Retinal pigment epithelial cell (primary cell): ENCODE measurements around the gene BIN1.

ENCODE experiments used
- DNase-seq: peaks from one replicate; pipeline ENCODE4 v3.0.0-alpha.2; 2010; ENCODE audit warnings: low read depth
- H3K4me3 ChIP-seq: 2 replicates; pipeline ENCODE4 v1.5.1; 2011; ENCODE audit warnings: mild to moderate bottlenecking, low read length, control low read depth, moderate library complexity
- TF ChIP-seq, protein P1 (sequence below): conservative IDR thresholded peaks from 2 replicates; pipeline ENCODE4 v1.5.1; 2011; ENCODE audit warnings: low read depth, low read length, control low read depth, inconsistent platforms

The BIN1 gene

DNA sequence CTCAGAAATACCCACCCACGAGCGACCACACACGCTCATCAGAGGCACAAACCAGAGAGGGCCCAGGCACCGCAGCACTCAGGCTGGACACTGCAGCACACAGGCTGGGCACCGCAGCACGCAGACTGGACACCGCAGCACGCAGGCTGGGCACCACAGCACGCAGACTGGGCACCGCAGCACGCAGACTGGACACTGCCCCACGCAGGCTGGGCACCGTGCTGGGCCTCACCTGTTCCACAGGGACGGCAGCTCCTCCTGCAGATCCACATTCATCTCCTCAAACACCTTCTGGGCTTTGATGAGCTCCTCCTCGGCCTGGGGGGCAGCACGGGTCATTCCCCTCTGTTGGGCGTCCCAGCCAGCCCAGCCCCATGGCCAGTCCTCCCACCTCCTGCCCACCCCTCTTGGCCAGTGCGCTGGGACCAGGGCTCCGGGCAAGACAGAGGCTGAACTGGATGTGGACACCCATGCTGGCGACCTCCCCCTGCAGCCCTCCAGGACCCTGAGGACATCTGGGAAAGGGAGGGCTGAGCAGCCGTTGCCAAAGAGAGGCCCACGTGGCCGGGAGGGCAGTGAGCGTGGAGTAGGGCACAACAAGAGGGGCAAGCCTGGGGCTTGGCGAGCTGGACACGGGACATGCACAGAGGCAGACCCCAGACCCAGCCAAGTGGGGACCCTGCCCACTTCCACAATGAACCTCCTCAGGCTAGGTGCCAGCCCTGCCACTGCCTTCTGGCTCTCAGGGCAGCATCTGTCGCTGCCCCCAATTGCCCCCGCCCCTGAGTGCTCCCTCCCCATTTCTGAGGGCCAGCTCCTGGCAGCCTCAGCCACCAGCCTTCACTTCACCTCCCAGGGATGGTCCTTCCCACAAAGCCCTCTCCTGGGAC is 43.0 kb downstream of the BIN1 start:
- TF ChIP-seq, protein P1, sequence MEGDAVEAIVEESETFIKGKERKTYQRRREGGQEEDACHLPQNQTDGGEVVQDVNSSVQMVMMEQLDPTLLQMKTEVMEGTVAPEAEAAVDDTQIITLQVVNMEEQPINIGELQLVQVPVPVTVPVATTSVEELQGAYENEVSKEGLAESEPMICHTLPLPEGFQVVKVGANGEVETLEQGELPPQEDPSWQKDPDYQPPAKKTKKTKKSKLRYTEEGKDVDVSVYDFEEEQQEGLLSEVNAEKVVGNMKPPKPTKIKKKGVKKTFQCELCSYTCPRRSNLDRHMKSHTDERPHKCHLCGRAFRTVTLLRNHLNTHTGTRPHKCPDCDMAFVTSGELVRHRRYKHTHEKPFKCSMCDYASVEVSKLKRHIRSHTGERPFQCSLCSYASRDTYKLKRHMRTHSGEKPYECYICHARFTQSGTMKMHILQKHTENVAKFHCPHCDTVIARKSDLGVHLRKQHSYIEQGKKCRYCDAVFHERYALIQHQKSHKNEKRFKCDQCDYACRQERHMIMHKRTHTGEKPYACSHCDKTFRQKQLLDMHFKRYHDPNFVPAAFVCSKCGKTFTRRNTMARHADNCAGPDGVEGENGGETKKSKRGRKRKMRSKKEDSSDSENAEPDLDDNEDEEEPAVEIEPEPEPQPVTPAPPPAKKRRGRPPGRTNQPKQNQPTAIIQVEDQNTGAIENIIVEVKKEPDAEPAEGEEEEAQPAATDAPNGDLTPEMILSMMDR: no peak
- DNase-seq: no peak
- H3K4me3 ChIP-seq: no peak overlapping the region

DNA sequence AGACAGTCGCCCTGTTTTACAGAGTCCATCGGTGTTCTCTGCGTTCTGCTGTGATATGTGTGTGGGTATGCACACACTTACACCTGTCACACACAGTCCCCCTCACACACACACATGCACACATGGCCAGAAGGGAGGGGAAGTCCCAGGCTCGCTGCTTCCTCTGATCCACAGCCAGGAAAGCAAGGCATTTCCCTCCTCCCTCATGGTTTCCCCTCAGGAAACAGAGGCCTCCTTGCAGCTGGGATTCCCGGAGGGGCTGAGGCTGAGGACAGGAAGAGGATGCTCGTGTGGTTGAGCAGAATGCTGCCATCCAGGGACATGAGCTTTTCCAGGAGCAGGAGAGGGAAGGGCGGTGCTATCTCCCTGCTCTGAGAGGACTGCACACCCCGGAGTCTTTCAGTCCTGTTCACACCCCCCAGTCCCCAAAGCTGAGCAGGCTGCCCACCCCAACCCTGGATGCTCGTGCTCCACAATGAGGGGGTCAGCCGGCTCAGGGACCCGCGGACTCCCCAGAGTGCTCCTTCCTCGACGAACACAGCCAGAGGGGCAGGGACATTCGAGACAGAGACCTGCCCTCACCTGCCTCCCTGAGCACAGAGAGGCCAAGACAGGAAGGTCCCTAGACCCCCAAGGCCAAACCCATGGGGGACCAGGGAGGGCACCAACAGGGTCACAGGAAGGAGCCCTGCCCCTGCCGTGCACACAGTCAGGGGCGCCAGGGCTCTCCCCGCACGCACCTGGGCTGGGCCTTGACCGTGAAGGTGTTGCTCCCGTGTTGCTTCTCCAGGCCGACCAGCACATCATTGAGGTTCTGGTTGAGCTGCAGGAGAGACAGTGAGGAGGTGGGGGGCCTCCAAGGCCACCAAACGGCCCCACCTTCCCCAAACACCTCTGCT is 45.3 kb downstream of the BIN1 start:
- H3K4me3 ChIP-seq: no peak overlapping the region
- no peak for DNase-seq
- TF ChIP-seq, protein P1: no peak

DNA sequence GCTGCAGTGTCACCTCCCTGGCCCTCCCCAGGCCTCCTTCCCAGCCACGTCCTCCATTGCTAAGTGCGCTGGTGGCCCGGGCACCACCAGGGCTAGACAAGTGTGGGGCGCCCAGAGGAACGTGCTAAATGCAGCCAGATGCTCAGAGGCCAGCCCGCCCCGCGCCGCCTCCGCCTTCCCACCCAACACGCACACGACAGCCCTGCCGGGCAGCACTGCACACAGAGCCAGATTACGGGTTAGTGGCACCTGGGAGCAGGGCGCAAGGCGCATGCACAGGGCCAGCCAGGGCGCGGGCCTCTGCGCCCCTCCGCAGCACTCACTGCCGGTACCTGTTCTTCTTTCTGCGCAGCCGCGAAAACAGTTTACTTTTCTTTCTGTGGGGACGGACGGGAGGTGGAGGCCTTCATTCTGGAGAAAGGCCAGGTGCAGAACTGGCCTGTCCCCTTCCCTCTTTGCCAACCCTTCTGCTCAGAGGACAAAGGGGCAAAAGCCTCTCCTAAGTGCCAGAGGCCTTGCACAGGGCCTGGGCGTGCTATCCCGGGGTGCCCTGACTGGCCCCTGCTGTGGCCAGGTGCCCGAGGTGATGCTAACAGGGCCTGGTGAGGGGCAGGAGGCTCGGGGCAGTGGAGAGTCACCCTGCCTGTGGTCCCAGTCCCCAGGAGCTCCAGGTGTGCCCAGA is 46.5 kb downstream of the BIN1 start:
- H3K4me3 ChIP-seq: no peak overlapping the region
- no peak for DNase-seq
- TF ChIP-seq, protein P1: no peak

DNA sequence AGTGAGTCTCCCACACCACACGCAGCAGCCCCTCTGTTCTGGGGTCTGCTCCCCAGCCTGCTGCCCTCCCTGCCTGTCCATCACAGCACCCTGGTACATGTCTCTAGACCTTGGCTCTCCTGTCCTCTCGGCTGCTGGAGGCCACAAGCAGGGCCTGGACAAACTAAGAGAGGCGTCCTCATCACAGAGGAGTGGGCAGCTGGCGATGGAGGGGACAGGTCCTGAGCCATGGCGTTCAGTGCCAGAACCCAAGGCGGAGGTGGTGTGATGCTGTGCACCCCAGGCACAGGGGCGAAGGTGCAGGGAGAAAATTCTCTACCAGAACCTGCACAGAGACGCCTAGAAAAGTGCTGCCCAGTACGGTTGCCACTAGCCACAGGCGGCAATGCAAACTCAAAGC is 47.4 kb downstream of the BIN1 start:
- TF ChIP-seq, protein P1: no peak
- no peak overlapping the region for H3K4me3 ChIP-seq
- DNase-seq: no peak

DNA sequence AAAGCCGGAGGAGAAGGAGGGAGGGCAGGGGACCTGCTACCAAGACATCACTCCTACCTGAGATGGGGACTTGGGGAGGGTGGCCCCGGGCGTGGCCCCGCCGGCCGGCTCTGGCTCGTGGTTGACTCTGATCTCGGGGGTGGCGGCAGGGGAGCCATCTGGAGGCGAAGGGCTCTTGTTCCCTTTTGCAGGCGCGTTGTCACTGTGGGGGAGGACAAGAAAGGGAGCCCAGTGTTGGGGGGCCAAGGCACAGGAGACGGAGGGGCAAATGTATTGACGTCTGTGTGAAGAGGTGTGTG is 48.1 kb downstream of the BIN1 start:
- TF ChIP-seq, protein P1: no peak
- no peak for DNase-seq
- H3K4me3 ChIP-seq: no peak overlapping the region

DNA sequence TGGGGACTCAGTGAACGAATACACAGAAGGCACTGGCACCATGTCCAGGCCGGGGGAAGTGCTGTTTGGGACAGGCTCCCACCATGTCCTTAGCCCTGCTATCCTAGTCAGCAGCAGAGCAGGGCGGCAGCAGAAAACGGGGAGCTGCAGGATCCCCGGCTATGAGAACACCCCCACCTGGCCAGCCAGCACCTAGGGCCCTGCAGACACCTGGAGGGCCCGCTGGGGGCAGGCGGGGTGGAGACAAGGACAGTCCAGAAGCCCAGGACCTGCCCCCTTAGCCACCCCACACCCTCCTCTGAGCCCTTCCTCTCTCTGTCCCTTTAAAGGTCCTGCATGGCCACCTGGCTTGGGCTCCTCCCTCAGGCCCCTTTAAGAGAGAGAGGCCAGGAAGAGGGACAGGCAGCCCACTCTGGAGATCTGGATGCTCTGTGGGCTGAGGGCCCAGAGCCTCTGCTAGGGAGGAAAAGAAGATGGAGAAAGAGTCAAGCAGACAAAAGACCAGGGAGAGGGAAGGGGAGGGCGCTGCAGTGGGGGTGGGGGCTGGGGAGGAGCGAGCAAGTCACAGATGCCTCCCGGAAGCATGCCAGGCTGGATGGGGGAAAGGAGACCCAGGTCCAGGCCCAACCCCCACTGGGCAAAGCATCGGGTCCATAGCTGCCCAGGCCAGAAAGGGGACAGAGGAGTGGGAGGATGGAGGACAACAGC is 48.6 kb downstream of the BIN1 start:
- TF ChIP-seq, protein P1: no peak
- no peak overlapping the region for H3K4me3 ChIP-seq
- DNase-seq: no peak
